ENCODE data around the gene HAUS5. TPM values are rescaled to one million over a fixed set of nuclear protein-coding genes. Genes with fewer than 3 reads are reported as not detected.
A peak's percentile ranks its signal among the peaks of the same experiment; 100 is the strongest.

Gene HAUS5
- total and polyA plus RNA-seq, 2 of the 8 experiments (the other 6 are each of a cell fraction or from before 2014, with no cell fraction given) = 13.8 to 25.7 TPM

DNA sequence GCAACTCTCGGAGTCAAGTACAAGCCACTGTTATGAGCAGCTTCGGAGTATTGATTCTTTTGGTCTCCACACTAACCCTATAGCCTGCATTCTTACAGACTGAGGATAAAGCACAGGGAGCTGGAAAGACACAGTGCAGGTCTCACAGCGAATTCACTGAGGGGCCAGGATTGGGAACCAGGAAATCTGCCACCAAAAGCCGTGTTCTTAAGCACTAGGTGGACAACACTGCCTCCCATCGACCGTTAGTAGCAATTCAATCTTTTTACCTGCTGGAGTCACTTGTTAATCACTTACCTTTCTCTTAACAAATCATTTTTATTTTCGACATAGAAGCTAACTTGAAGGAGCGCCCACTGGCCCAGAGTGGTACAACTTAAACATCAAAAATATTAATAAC, 20.3 kb upstream of the HAUS5 start:
- 42% methylated on average over 8 of the region's 8 CpGs; no CpG with 5 or more reads in 1 of the 2 experiments for WGBS, 2 experiments (ENCODE audit: extremely low coverage in 1 of 2, insufficient coverage in 1 of 2, insufficient read length in 1 of 2, insufficient replicate concordance in 2 of 2, low coverage in 1 of 2, low lambda C conversion rate in 2 of 2, missing lambda C conversion rate in 1 of 2)
- peak; percentile 90 for FAIRE-seq

More for the DNA sequence above, 20.3 kb upstream of the HAUS5 start:
- peak; percentile 15 to 53 for DNase-seq (ENCODE audit: low read depth in 1 of 2, low spot score in 2 of 2)
- H3K79me1 ChIP-seq (ENCODE audit: low read depth, low read length) = no peaks in the 10 kb centered on the region
- H2AK5ac ChIP-seq (ENCODE audit: low read depth, low read length) = no peak overlapping the region
- no peaks in the 10 kb centered on the region; a peak in 1 of 7 replicates for H3K27me3 ChIP-seq (replicated peaks in 1 of 4; ENCODE audit: control insufficient read depth in 3 of 4, extremely low read depth in 1 of 4, insufficient read depth in 3 of 4, low read length in 3 of 4)
- H3K9me3 ChIP-seq (ENCODE audit: insufficient read depth in 2 of 2, low read depth in 1 of 2, low read length in 1 of 2) = no peaks in the 10 kb centered on the region
- no peaks in the 10 kb centered on the region for H4K20me1 ChIP-seq (replicated peaks in 1 of 2; ENCODE audit: control insufficient read depth in 1 of 2, insufficient read depth in 2 of 2, low read length in 2 of 2)
- no peak overlapping the region for H2BK5ac ChIP-seq (ENCODE audit: low read depth, low read length)
- H4K8ac ChIP-seq (ENCODE audit: extremely low read depth, insufficient read depth, low read length) = no peak overlapping the region
- no peaks in the 10 kb centered on the region for H3K4me1 ChIP-seq (replicated peaks in 1 of 4; ENCODE audit: control insufficient read depth in 3 of 4, insufficient read depth in 4 of 4, low read length in 3 of 4)
- no peak overlapping the region for H3K27ac ChIP-seq (ENCODE audit: low read depth, low read length)
- no peak overlapping the region for H3K9ac ChIP-seq (replicated peaks in 1 of 4; ENCODE audit: extremely low read depth in 1 of 4, low read depth in 3 of 4, low read length in 3 of 4)
- H2BK15ac ChIP-seq (ENCODE audit: low read length) = 0 out of 2 replicates have a peak overlapping the region, but pooled peaks have one; percentile 72
- H3K4me2 ChIP-seq (ENCODE audit: insufficient read depth in 1 of 2, low read depth in 2 of 2, low read length in 2 of 2) = no peak overlapping the region
- H3K4me3 ChIP-seq (ENCODE audit: extremely low read depth in 1 of 4, insufficient read depth in 2 of 4, low read depth in 3 of 4, low read length in 4 of 4) = no peak overlapping the region
- H3K36me3 ChIP-seq (ENCODE audit: control insufficient read depth in 2 of 4, insufficient read depth in 4 of 4, low read length in 3 of 4) = no peaks in the 10 kb centered on the region
- no peak overlapping the region for H3K23ac ChIP-seq (ENCODE audit: insufficient read length)
- no peak overlapping the region for H2BK20ac ChIP-seq (ENCODE audit: low read length)
- no peak overlapping the region for H3K14ac ChIP-seq (ENCODE audit: insufficient read length)
- no peak overlapping the region for H2BK120ac ChIP-seq (replicated peaks; ENCODE audit: low read depth, low read length)
- TF ChIP-seq GTF2F1 (IDR thresholded peaks at IDR 0.05; ENCODE audit: borderline replicate concordance, low read depth, low read length) (no peak), RAD21 (IDR thresholded peaks at IDR 0.05 in 1 of 2, conservative IDR thresholded peaks at IDR 0.05 in 1 of 2; ENCODE audit: low read depth in 2 of 2, low read length in 2 of 2) (peak; percentile 87 to 89), CTCF (IDR thresholded peaks at IDR 0.05; ENCODE audit: control extremely low read depth in 1 of 3, insufficient read depth in 1 of 3, low read depth in 1 of 3, low read length in 3 of 3) (peak; percentile 33 to 84 (median 77)), KDM5A (IDR thresholded peaks at IDR 0.05; ENCODE audit: low read length) (no peak), POU5F1 (IDR thresholded peaks at IDR 0.05; ENCODE audit: low read depth, low read length) (no peak), EP300 (IDR thresholded peaks at IDR 0.05; ENCODE audit: borderline replicate concordance in 1 of 2, low read depth in 2 of 2, low read length in 2 of 2) (no peak), CBX5 (IDR thresholded peaks at IDR 0.05; ENCODE audit: low read depth, low read length) (no peak)
- ChIA-PET POLR2A (ENCODE audit: partially characterized antibody) (interaction anchor here (0.6 to 1.8 kb wide), 7 partner anchors 31 to 240 kb away, joined by 3 to 5 read pairs (median 3); no protein-coding TSS in a partner anchor), CTCF (ENCODE audit: partially characterized antibody) (interaction anchor here (0.6 to 10.2 kb wide), 38 partner anchors 8 to 239 kb away, joined by 3 to 90 read pairs (median 5); partner anchors contain the start of genes ATP4A, DMKN and HAUS5)
- H3K4ac ChIP-seq (replicated peaks; ENCODE audit: insufficient read length, low read depth, low read length) = no peak overlapping the region
- H2AFZ ChIP-seq (ENCODE audit: low read length) = peak overlapping the region; percentile 55; the same call in 1 of the 2 replicates
- no peak overlapping the region for H3K18ac ChIP-seq (ENCODE audit: extremely low read depth, low read length)
- no peaks in the 10 kb centered on the region for H3K23me2 ChIP-seq (ENCODE audit: low read depth, low read length)
- H3K79me2 ChIP-seq (ENCODE audit: control insufficient read depth in 1 of 2, insufficient read depth in 2 of 2, low read length in 2 of 2) = no peaks in the 10 kb centered on the region
- H4K91ac ChIP-seq (replicated peaks; ENCODE audit: insufficient read length, low read length) = no peak overlapping the region
- no peak overlapping the region for H4K5ac ChIP-seq (ENCODE audit: insufficient read length, low read depth, low read length)
- H2BK12ac ChIP-seq (ENCODE audit: low read depth, low read length) = no peak overlapping the region
- H3K56ac ChIP-seq (replicated peaks; ENCODE audit: insufficient read length, low read depth, low read length) = no peak overlapping the region
